ENCODE data around the gene VARS2.

GRCh38 chr6:30882204-30882758 is 31.8 kb upstream of the VARS2 start:
- no peak for TF ChIP-seq EZH2phosphoT487 (IDR thresholded peaks at IDR 0.05; ENCODE audit: borderline replicate concordance)
- no peak for TF ChIP-seq CTCF (conservative IDR thresholded peaks at IDR 0.05; ENCODE audit: low read length)

Data from Loucy (cell line).